ENCODE results near the gene UBL5.

The UBL5 gene

DNA sequence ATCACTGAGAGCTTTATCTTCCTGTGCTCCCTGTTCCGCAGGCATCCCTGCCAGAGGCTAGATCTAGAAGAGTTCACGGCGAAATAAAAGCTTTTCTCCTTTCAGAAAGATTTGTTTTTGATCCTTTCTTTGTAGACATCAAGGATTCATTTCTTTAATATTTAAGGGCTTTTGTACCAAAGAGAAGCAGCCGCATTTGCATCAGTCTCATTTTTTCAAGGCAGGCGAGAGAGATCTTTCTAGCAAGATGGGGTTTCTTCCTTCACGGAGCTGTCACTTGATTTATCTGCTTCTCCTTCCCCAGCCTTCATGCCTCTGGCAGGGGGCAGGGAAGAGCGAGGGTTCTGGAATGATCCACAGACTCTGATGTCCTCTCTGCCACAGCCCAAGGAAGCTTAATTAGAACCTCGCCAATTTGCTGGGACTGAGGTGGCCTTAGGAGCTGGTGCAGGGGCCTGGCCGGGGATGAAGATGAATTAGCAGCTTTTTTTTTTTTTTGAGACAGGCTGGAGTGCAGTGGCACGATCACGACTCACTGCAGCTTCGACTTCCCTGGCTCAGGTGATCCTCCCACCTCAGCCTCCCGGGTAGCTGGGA lies 47.4 kb downstream of the UBL5 start:
- no peak for DNase-seq (ENCODE audit: low spot score)
- TF ChIP-seq, protein P1, sequence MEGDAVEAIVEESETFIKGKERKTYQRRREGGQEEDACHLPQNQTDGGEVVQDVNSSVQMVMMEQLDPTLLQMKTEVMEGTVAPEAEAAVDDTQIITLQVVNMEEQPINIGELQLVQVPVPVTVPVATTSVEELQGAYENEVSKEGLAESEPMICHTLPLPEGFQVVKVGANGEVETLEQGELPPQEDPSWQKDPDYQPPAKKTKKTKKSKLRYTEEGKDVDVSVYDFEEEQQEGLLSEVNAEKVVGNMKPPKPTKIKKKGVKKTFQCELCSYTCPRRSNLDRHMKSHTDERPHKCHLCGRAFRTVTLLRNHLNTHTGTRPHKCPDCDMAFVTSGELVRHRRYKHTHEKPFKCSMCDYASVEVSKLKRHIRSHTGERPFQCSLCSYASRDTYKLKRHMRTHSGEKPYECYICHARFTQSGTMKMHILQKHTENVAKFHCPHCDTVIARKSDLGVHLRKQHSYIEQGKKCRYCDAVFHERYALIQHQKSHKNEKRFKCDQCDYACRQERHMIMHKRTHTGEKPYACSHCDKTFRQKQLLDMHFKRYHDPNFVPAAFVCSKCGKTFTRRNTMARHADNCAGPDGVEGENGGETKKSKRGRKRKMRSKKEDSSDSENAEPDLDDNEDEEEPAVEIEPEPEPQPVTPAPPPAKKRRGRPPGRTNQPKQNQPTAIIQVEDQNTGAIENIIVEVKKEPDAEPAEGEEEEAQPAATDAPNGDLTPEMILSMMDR (IDR thresholded peaks at IDR 0.05; ENCODE audit: extremely low read depth, insufficient read depth, missing control alignments): no peak
- in situ Hi-C loops (cut with MboI; ENCODE audit: low pct_unique_long_range_greater_than_20kb, low sequenced_read_pairs, unreplicated experiment): no loop called here

DNA sequence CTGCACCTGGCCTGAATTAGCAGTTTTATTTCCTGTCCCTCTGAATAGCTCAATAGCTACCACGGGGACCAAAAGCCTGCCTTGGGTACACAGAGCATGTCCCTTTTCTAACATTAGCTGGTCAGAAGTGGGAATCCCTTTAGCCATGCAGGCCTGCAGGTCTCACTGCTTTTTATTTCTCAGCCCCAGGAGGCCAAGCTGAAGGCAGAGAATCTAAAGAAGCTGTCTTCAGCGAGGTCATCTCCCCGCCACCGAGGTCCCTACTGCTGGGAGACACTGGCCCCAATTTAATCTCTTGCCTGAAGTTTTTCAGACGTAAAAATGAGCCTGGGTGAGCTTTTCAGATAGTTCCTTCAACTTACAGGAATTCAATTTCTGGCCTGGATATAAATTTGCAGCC lies 48.1 kb downstream of the UBL5 start:
- no peak for DNase-seq (ENCODE audit: low spot score)
- in situ Hi-C loops (cut with MboI; ENCODE audit: low pct_unique_long_range_greater_than_20kb, low sequenced_read_pairs, unreplicated experiment): no loop called here
- TF ChIP-seq, protein P1 (IDR thresholded peaks at IDR 0.05; ENCODE audit: extremely low read depth, insufficient read depth, missing control alignments): no peak

DNA sequence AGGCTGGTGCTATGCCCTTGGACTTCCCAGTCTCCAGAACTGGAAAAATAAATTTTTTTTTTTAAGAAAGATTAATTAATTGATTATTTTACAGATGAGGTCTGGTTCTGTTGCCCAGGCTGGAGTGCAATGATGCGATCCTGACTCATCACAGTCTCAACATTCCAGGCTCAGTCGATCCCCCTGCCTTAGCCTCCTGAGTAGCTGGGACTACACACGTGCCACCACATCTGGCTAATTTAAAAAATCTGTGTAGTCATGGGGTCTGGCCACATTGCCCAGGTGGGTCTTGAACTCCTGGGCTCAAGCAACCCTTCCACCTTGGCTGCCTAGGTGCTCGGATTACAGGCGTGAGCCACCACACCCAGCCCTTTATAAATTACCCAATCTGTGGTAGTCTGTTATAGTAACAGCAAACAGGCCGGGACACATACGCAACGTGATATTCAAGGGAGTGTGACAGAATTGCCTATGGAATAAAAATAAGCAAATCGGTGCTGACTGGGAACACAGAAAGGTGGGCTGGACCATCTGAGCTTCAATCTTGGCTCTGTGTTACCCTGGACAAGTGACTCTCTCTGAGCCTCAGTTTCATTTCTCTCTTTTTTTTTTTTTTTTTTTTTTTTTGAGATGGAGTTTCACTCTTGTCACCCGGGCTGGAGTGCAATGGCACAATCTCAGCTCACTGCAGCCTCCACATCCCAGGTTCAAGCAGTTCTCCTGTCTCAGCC lies 50.2 kb downstream of the UBL5 start:
- TF ChIP-seq, protein P1 (IDR thresholded peaks at IDR 0.05; ENCODE audit: extremely low read depth, insufficient read depth, missing control alignments): no peak
- DNase-seq (ENCODE audit: low spot score): no peak
- in situ Hi-C loops (cut with MboI; ENCODE audit: low pct_unique_long_range_greater_than_20kb, low sequenced_read_pairs, unreplicated experiment): no loop called here

DNA sequence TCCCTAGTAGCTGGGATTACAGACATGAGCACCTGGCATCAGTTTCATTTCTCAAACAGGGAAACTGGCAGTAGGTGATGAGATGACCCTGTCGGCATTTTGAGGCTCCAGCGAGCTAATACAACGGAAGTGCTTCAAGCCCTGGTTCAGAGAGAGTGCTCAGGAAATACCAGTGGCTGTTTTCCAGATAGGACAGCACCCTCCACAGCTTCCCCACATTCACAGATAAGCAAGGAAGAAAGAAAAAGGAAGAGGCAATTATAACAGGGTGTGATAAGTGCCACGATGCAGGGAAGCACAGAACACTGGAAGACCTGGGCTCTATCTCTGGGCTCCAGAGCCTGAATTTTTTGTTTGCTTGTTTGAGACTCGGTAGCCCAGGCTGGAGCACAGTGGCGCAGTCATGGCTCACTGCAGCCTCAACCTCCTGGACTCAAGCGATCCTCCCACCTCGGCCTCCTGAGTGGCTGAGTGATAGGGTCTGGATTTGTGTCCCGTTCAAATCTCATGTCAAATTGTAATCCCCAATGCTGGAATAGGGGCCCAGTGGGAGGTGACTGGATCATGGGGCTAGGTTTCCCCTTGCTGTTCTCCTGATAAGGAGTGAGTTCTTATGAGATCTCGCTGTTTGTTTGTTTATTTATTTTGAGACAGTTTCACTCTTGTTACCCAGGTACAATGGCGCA lies 50.9 kb downstream of the UBL5 start:
- TF ChIP-seq, protein P1 (IDR thresholded peaks at IDR 0.05; ENCODE audit: extremely low read depth, insufficient read depth, missing control alignments): no peak
- in situ Hi-C loops (cut with MboI; ENCODE audit: low pct_unique_long_range_greater_than_20kb, low sequenced_read_pairs, unreplicated experiment): no loop called here
- no peak for DNase-seq (ENCODE audit: low spot score)

All from GM13977 (cell line).